ENCODE results near the gene TNFRSF8. TPM values are rescaled to one million over a fixed set of nuclear protein-coding genes. Genes with fewer than 3 reads are reported as not detected.
A peak's percentile ranks its signal among the peaks of the same experiment; 100 is the strongest.

Gene TNFRSF8
- total RNA-seq, 1 donor from 2014 or later = 1.2 TPM

DNA sequence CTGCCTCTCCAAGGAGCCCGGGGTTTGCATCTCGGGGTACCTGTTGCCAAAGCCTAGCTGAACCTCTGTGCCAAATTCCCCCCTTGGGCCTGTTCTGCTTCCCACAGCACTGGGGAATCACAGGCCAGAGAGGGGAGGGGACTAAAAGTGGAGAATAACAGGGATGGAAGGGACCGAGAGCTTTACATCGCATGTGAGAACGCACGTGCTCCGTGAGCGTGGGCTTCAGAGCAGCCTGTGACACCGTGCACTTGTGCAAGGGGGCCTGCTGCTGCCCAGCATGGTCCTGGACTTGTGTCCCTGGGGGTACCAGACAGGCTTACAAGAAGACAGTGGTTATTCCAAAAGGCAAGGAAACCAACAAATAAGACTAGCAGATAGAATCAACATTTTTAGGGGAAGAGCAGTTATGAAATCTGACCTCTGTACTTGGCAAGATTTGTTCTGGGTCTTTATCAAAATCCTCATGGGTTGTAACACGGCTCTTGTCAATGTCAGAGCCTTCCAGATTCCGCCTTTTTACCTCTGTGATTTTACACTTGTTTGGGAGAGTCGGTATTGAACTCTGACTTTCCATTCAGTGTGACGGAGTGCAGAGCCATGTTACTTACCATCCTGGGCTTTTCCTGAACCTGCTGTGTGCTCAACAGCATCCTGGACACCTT lies 67.5 kb downstream of the TNFRSF8 start:
- intact Hi-C loops (cut with micrococcal nuclease) = no loop called here
- ATAC-seq = no peak
- DNase-seq = no peak

- DNase-seq = no peak
- intact Hi-C loops (cut with micrococcal nuclease) = no loop called here
- no peak for ATAC-seq
Measured at GRCh38 chr1:12132078-12132477, 69.0 kb downstream of the TNFRSF8 start.

DNA sequence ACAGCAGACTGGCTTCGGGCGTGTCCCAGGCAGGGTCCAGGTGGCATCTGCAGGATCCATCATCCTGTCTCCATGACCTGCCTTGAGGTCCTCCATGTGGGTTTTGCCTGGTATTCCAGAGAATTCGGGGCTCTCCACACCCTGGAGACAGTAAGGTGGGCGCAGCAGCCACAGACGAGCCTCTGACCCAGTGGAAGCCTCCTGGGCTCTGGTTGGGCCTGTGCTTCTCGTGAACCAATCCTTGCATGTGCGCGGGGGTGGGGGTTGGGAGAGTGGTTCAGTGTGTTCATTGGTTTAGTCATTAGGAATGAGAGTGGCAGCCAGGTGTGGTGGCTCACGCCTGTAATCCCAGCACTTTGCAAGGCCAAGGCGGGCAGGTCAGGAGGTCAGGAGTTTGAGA lies 71.6 kb downstream of the TNFRSF8 start:
- intact Hi-C loops (cut with micrococcal nuclease) = no loop called here
- DNase-seq = no peak
- no peak for ATAC-seq

- peak; percentile 79 for DNase-seq
- intact Hi-C loops (cut with micrococcal nuclease) = no loop called here
- peak; percentile 80 for ATAC-seq
Measured at GRCh38 chr1:12135612-12136011, 72.5 kb downstream of the TNFRSF8 start.

DNA sequence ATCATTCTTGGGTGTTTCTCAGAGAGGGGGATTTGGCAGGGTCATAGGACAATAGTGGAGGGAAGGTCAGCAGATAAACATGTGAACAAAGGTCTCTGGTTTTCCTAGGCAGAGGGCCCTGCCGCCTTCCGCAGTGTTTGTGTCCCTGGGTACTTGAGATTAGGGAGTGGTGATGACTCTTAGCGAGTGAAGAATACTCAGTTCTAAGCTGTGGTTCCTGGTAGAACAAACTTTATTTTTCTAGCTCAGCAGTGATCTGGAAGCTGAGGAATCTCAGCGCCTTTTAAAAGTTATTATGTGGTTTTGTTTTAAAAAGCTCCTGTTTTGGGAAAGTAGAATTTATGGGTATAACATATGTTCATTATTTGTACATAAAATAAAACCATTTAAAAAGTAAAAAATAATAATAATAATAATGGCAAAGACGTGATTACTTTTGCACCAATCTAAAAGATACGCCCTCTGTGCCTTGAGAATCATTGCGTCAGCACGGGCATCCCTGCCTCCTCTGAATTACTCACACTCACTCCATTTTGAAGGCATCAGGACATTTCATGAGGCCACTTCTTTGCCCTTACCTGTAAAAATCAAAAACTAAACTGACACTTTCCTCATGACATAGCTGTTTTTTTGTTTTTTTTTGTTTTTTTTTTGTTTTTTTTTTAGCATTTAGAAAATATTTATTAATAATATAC lies 74.0 kb downstream of the TNFRSF8 start:
- intact Hi-C loops (cut with micrococcal nuclease) = no loop called here
- no peak for DNase-seq
- ATAC-seq = no peak

DNA sequence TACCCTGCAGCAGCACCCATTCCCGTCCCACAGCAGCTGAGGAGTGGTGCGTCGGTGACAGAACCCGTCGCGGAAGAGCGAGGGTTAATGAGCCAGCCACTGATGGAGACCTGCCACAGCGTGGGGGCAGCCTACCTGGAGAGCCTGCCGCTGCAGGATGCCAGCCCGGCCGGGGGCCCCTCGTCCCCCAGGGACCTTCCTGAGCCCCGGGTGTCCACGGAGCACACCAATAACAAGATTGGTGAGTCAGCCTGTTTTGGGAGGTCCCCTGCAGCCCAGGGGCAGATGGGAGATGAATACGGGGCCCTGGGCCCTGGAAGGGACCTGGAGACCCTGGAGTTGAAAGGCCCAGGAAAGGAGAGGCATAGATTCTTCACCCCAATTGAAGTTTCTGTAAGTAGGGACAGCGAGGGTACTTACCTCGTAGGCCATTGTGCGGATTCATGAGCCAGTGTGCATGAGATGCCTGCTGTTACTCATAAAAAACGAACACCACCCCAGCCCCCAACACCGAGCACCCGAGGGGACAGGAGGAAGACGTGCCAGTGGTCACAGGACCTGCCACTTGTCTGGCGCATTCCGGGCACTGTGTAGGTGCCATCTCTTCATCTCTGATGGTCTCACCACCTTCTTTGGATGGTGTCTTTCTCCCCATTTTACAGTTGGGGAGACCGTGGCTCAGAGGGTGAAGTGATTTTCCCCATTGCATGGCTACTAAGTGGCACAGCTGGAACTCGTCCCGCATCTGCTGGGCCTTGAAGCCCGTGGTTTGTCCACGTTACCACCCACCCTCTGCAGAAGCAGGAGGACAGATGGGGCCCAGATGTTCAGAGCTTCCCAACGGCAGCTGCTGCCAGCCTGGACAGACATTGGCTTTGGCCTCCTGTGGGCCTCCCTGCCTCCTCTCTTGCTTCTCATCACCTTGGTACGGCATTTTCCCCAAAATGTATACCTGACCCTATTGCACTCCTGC lies 75.4 kb downstream of the TNFRSF8 start:
- ATAC-seq = no peak
- intact Hi-C loops (cut with micrococcal nuclease) = no loop called here
- DNase-seq = no peak

GRCh38 chr1:12140016-12140415 lies 76.9 kb downstream of the TNFRSF8 start:
- ATAC-seq (no peak), DNase-seq (no peak)
- intact Hi-C loops (cut with micrococcal nuclease) = no loop called here

GRCh38 chr1:12140515-12141162 lies 77.5 kb downstream of the TNFRSF8 start:
- DNase-seq (no peak), ATAC-seq (no peak)
- intact Hi-C loops (cut with micrococcal nuclease) = no loop called here

DNA sequence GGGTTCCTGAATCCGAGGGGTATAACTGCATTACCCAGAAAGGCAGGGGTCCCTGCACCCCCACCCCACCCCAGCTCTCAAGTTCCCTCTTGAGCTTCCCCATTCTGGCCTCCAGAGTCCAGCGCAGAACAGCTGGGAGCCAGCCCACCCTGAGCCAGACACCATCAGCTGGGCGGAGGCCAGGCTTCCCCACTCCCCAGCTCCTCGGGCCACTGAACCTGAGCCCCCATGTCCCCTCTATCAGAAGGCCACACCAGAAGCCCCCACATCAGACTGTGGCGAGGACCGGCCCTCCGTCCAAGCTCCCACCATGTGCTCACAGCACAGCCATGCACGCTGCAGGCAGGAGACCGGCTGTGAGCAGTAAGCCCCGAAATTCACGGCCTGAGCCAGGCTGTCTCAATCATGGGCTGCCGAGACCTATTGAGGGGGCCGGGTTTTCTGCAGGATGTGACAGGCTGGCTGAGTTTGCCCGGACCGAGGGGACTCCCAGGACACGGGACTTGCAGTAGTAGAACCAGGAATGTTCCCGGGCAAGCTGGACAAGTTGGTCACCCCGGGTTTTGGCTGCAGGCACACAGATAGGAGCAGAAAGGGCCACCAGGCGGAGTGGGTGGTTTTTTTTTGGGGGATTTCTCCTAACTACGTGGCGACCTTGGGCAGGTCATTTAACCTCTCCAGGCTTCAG lies 78.2 kb downstream of the TNFRSF8 start:
- DNase-seq (no peak), ATAC-seq (no peak)
- intact Hi-C loops (cut with micrococcal nuclease) = no loop called here

- intact Hi-C loops (cut with micrococcal nuclease) = no loop called here
- ATAC-seq = no peak
- no peak for DNase-seq
Measured at GRCh38 chr1:12142141-12142823, 79.2 kb downstream of the TNFRSF8 start.

- intact Hi-C loops (cut with micrococcal nuclease) = no loop called here
- peak; percentile 74 for DNase-seq
- ATAC-seq = peak; percentile 53
Measured at GRCh38 chr1:12142891-12143630, 80.0 kb downstream of the TNFRSF8 start.

- intact Hi-C loops (cut with micrococcal nuclease) = no loop called here
- peak; percentile 82 for DNase-seq
- ATAC-seq = peak; percentile 83
Measured at GRCh38 chr1:12143631-12144155, 80.6 kb downstream of the TNFRSF8 start.

GRCh38 chr1:12144236-12144635 lies 81.1 kb downstream of the TNFRSF8 start:
- ATAC-seq (no peak), DNase-seq (no peak)
- intact Hi-C loops (cut with micrococcal nuclease) = no loop called here

- ATAC-seq (no peak), DNase-seq (no peak)
- intact Hi-C loops (cut with micrococcal nuclease) = no loop called here
Measured at GRCh38 chr1:12144969-12145368, 81.9 kb downstream of the TNFRSF8 start.

DNA sequence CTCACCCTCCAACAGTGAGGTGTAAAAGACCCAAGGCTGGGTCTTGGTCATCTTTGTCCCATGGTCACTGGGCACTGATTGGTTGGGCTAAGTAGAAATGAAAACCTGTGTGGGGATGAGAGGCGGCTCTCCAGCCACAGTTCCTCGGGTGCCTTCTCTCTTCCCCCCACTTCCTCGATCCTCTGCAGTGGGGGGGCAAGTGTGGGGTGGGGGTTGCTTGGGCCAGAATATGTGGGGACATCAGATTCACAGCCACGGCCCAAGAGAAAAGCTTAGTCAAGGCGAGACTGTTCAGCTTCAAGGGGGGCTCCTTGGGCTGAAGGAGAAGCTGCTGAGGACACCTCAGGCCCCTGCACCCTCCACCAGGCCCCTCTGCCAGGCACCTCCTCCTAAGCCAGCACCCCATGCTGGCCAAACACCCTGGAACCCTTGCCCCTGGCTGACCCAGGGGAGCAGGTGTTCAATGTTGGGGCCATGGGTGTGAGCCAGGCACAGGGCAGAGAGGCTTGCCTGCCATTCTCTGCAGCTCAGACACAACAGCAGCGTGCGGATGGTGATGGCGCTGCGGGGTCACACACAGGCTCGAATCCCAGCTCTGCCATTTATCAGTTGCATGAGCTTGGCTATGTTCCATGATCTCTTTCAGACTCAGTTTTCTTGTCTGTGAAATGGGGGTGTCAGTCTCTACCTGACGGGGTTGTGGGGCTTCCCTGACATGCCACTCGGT lies 82.7 kb downstream of the TNFRSF8 start:
- intact Hi-C loops (cut with micrococcal nuclease) = no loop called here
- no peak for DNase-seq
- no peak for ATAC-seq

GRCh38 chr1:12146343-12147112 lies 83.4 kb downstream of the TNFRSF8 start:
- DNase-seq (no peak), ATAC-seq (no peak)
- intact Hi-C loops (cut with micrococcal nuclease) = no loop called here

Data from left ventricle myocardium superior (tissue), 1 donor.